Measurements from ENCODE around the gene PTPRD. TPM values are rescaled to one million over a fixed set of nuclear protein-coding genes. Genes with fewer than 3 reads are reported as not detected.

PTPRD gene
- total and polyA plus RNA-seq, 2 donors (not counting 1 experiment from before 2014, with no cell fraction given), result not detected

- H3K4me3 ChIP-seq (ENCODE audit: control extremely low read depth in 1 of 5, extremely low read depth in 1 of 5, insufficient read depth in 1 of 5, low read depth in 2 of 5, low read length in 4 of 5), result no peak overlapping the region
- H3K79me2 ChIP-seq (ENCODE audit: control insufficient read depth, insufficient read depth, low read length), result no peaks in the 10 kb centered on the region
- H2AFZ ChIP-seq (ENCODE audit: insufficient read depth, low read depth, low read length, poor library complexity, severe bottlenecking), result no peak overlapping the region
- Mint-ChIP-seq H3K27ac (no peak overlapping the region), H3K4me3 (no peak overlapping the region), H3K9me3 (ENCODE audit: insufficient read depth) (no peaks in the 10 kb centered on the region), H3K4me1 (no peaks in the 10 kb centered on the region), H3K27me3 (no peaks in the 10 kb centered on the region)
- no peak overlapping the region for H3K9ac ChIP-seq (ENCODE audit: low read length)
- TF ChIP-seq, protein P1, sequence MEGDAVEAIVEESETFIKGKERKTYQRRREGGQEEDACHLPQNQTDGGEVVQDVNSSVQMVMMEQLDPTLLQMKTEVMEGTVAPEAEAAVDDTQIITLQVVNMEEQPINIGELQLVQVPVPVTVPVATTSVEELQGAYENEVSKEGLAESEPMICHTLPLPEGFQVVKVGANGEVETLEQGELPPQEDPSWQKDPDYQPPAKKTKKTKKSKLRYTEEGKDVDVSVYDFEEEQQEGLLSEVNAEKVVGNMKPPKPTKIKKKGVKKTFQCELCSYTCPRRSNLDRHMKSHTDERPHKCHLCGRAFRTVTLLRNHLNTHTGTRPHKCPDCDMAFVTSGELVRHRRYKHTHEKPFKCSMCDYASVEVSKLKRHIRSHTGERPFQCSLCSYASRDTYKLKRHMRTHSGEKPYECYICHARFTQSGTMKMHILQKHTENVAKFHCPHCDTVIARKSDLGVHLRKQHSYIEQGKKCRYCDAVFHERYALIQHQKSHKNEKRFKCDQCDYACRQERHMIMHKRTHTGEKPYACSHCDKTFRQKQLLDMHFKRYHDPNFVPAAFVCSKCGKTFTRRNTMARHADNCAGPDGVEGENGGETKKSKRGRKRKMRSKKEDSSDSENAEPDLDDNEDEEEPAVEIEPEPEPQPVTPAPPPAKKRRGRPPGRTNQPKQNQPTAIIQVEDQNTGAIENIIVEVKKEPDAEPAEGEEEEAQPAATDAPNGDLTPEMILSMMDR (IDR thresholded peaks at IDR 0.05), result no peak
- TF ChIP-seq EZH2 (IDR thresholded peaks at IDR 0.05; ENCODE audit: borderline replicate concordance, insufficient read depth, low read depth, low read length, poor library complexity, severe bottlenecking), result no peak
- H3K27ac ChIP-seq (ENCODE audit: low read length in 2 of 2), result no peak overlapping the region
- no peaks in the 10 kb centered on the region for H3K9me3 ChIP-seq (ENCODE audit: control extremely low read depth in 1 of 3, control insufficient read depth in 2 of 3, insufficient read depth in 1 of 3, low read length in 2 of 3)
- ChIA-PET POLR2A (no interaction called here), CTCF (interaction anchor here (0.6 kb wide), 1 partner anchor 47 kb away, joined by 3 read pairs; no protein-coding TSS in a partner anchor)
- no peaks in the 10 kb centered on the region for H4K20me1 ChIP-seq (ENCODE audit: control insufficient read depth, insufficient read depth, low read length, poor library complexity, severe bottlenecking)
- H3K36me3 ChIP-seq (replicated peaks in 1 of 2; ENCODE audit: control extremely low read depth in 1 of 2, control insufficient read depth in 1 of 2, extremely low read depth in 1 of 2, insufficient read depth in 2 of 2, low read length in 1 of 2), result no peaks in the 10 kb centered on the region
- H3K4me1 ChIP-seq (ENCODE audit: control insufficient read depth in 2 of 2, insufficient read depth in 2 of 2, low read length in 2 of 2), result no peaks in the 10 kb centered on the region
- intact Hi-C loops (cut with micrococcal nuclease), result no loop called here
- ATAC-seq (ENCODE audit: low read depth) (no peak), DNase-seq (no peak)
- H3K4me2 ChIP-seq (replicated peaks; ENCODE audit: low read depth, low read length, poor library complexity, severe bottlenecking), result no peak overlapping the region
- H3K27me3 ChIP-seq (replicated peaks in 1 of 4; ENCODE audit: control extremely low read depth in 1 of 4, control insufficient read depth in 3 of 4, insufficient read depth in 4 of 4, low read length in 3 of 4), result no peaks in the 10 kb centered on the region
- no CpG with 5 or more reads among the region's 4 CpGs for WGBS (ENCODE audit: insufficient coverage)
Observed at GRCh38 chr9:8494571-8494970, 2118.2 kb downstream of the PTPRD start.

DNA sequence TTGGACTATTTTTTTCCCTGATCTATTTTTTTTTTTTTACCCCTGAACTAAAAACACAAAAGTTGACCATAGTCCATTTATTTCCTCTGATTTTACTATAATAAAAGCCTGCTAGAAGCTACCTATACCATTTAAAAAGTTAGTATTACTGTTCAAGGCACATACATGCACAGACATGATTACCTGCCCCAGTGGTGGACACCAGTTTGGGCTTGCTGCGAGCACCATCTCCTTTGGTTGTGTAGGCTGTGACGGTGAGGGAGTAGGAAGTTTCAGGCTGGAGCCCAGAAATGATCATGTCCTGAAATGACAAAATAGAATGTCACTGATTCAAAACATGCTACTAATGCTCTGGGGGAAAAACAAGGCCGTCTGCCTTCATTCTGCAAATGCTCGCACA lies 2120.1 kb downstream of the PTPRD start:
- TF ChIP-seq, protein P1 (IDR thresholded peaks at IDR 0.05), result no peak
- Histone ChIP-seq H3K4me2 (replicated peaks; ENCODE audit: low read depth, low read length, poor library complexity, severe bottlenecking) (no peak overlapping the region), H4K20me1 (ENCODE audit: control insufficient read depth, insufficient read depth, low read length, poor library complexity, severe bottlenecking) (no peaks in the 10 kb centered on the region), H3K27me3 (replicated peaks in 1 of 4; ENCODE audit: control extremely low read depth in 1 of 4, control insufficient read depth in 3 of 4, insufficient read depth in 4 of 4, low read length in 3 of 4) (no peaks in the 10 kb centered on the region), H3K79me2 (ENCODE audit: control insufficient read depth, insufficient read depth, low read length) (no peaks in the 10 kb centered on the region), H3K4me3 (ENCODE audit: control extremely low read depth in 1 of 5, extremely low read depth in 1 of 5, insufficient read depth in 1 of 5, low read depth in 2 of 5, low read length in 4 of 5) (no peak overlapping the region), H3K4me1 (ENCODE audit: control insufficient read depth in 2 of 2, insufficient read depth in 2 of 2, low read length in 2 of 2) (no peaks in the 10 kb centered on the region), H3K36me3 (replicated peaks in 1 of 2; ENCODE audit: control extremely low read depth in 1 of 2, control insufficient read depth in 1 of 2, extremely low read depth in 1 of 2, insufficient read depth in 2 of 2, low read length in 1 of 2) (no peaks in the 10 kb centered on the region), H3K9me3 (ENCODE audit: control extremely low read depth in 1 of 3, control insufficient read depth in 2 of 3, insufficient read depth in 1 of 3, low read length in 2 of 3) (no peaks in the 10 kb centered on the region), H3K9ac (ENCODE audit: low read length) (no peak overlapping the region), H2AFZ (ENCODE audit: insufficient read depth, low read depth, low read length, poor library complexity, severe bottlenecking) (no peak overlapping the region), H3K27ac (ENCODE audit: low read length in 2 of 2) (no peak overlapping the region)
- no peaks in the 10 kb centered on the region for H3K4me1 Mint-ChIP-seq
- DNase-seq (no peak), ATAC-seq (ENCODE audit: low read depth) (no peak)
- no peaks in the 10 kb centered on the region for H3K9me3 Mint-ChIP-seq (ENCODE audit: insufficient read depth)
- ChIA-PET POLR2A (no interaction called here), CTCF (no interaction called here)
- intact Hi-C loops (cut with micrococcal nuclease), result no loop called here
- no peaks in the 10 kb centered on the region for H3K27me3 Mint-ChIP-seq
- no peak overlapping the region for H3K4me3 Mint-ChIP-seq
- no peak overlapping the region for H3K27ac Mint-ChIP-seq
- 100% methylated on average over 2 of the region's 4 CpGs for WGBS (ENCODE audit: insufficient coverage)

All from B cell (primary cell).